Right kidney (tissue), 9 donors: ENCODE results near the gene COX5A.
A peak's percentile ranks its signal among the peaks of the same experiment; 100 is the strongest.

Experiments
- DNase-seq: peaks from one replicate; pipeline ENCODE4 v3.0.0-alpha.2; 2016
- long read RNA-seq, 8 donors: transcript quantifications; one replicate each; lab custom pipeline, GENCODE V29; 2026

Gene COX5A
- long read RNA-seq, donor 1, transcript COX5A-201 (5 exons, 1,268 nt) = major isoform, 152 of 255 reads
- long read RNA-seq, donor 1, partial matches to known transcripts = 97 of 255 reads
- long read RNA-seq, donor 1, other reads (novel, unspliced or antisense) = 0 of 255 reads
- long read RNA-seq, donor 2, transcript COX5A-201 (5 exons, 1,268 nt) = major isoform, 102 of 177 reads
- long read RNA-seq, donor 2, partial matches to known transcripts = 71 of 177 reads
- long read RNA-seq, donor 2, other reads (novel, unspliced or antisense) = 0 of 177 reads
- long read RNA-seq, donor 3, transcript COX5A-201 (5 exons, 1,268 nt) = major isoform, 69 of 124 reads
- long read RNA-seq, donor 3, partial matches to known transcripts = 46 of 124 reads
- long read RNA-seq, donor 3, other reads (novel, unspliced or antisense) = 5 of 124 reads
- long read RNA-seq, donor 4, transcript COX5A-203 (4 exons, 568 nt) = minor isoform, 5 of 180 reads
- long read RNA-seq, donor 4, transcript COX5A-201 (5 exons, 1,268 nt) = major isoform, 116 of 180 reads
- long read RNA-seq, donor 4, partial matches to known transcripts = 53 of 180 reads
- long read RNA-seq, donor 4, other reads (novel, unspliced or antisense) = 5 of 180 reads
- long read RNA-seq, donor 5, transcript COX5A-201 (5 exons, 1,268 nt) = major isoform, 158 of 222 reads
- long read RNA-seq, donor 5, partial matches to known transcripts = 50 of 222 reads
- long read RNA-seq, donor 5, other reads (novel, unspliced or antisense) = 10 of 222 reads
- long read RNA-seq, donor 6, transcript COX5A-201 (5 exons, 1,268 nt) = major isoform, 148 of 261 reads
- long read RNA-seq, donor 6, transcript COX5A-204 (4 exons, 579 nt) = minor isoform, 6 of 261 reads
- long read RNA-seq, donor 6, partial matches to known transcripts = 98 of 261 reads
- long read RNA-seq, donor 6, other reads (novel, unspliced or antisense) = 5 of 261 reads
- long read RNA-seq, donor 7 = 0 reads
- long read RNA-seq, donor 8, transcript COX5A-201 (5 exons, 1,268 nt) = major isoform, 119 of 184 reads
- long read RNA-seq, donor 8, partial matches to known transcripts = 59 of 184 reads
- long read RNA-seq, donor 8, other reads (novel, unspliced or antisense) = 5 of 184 reads

- DNase-seq = peak; percentile 90
Observed at GRCh38 chr15:74937590-74938371, at the start of gene COX5A. COX5A (minus strand) TSS chr15:74938073; CDS start chr15:74938014, 59 bp downstream.

GRCh38 chr15:74983725-74984231 lies 45.9 kb upstream of the COX5A start:
- DNase-seq = no peak

GRCh38 chr15:74982183-74982582 lies 44.3 kb upstream of the COX5A start:
- DNase-seq = no peak

- DNase-seq = no peak
Observed at GRCh38 chr15:74978503-74978902, 40.6 kb upstream of the COX5A start.

- DNase-seq = no peak
Observed at GRCh38 chr15:74978077-74978476, 40.2 kb upstream of the COX5A start.

- DNase-seq = no peak
Observed at GRCh38 chr15:74977599-74977998, 39.7 kb upstream of the COX5A start.

GRCh38 chr15:74976159-74976558 lies 38.3 kb upstream of the COX5A start:
- no peak for DNase-seq

- no peak for DNase-seq
Observed at GRCh38 chr15:74967670-74968069, 29.8 kb upstream of the COX5A start.

- no peak for DNase-seq
Observed at GRCh38 chr15:74964794-74965193, 26.9 kb upstream of the COX5A start.

- DNase-seq = no peak
Observed at GRCh38 chr15:74963213-74963612, 25.3 kb upstream of the COX5A start.

- no peak for DNase-seq
Observed at GRCh38 chr15:74962671-74963070, 24.8 kb upstream of the COX5A start.

- no peak for DNase-seq
Observed at GRCh38 chr15:74962219-74962618, 24.3 kb upstream of the COX5A start.

- no peak for DNase-seq
Observed at GRCh38 chr15:74961616-74962015, 23.7 kb upstream of the COX5A start.

- no peak for DNase-seq
Observed at GRCh38 chr15:74960995-74961588, 23.2 kb upstream of the COX5A start.

- no peak for DNase-seq
Observed at GRCh38 chr15:74960286-74960685, 22.4 kb upstream of the COX5A start.

- no peak for DNase-seq
Observed at GRCh38 chr15:74959586-74959939, 21.7 kb upstream of the COX5A start.

GRCh38 chr15:74958908-74959585 lies 21.2 kb upstream of the COX5A start:
- DNase-seq = peak; percentile 25

- DNase-seq = peak; percentile 25
Observed at GRCh38 chr15:74958320-74958907, 20.5 kb upstream of the COX5A start.

- DNase-seq = no peak
Observed at GRCh38 chr15:74957476-74958035, 19.7 kb upstream of the COX5A start.
